IPS-18c (cell line): ENCODE data around the gene LRRC8B.
"Not testable (repeated sequence)": the region's sequence is repeated elsewhere in the genome, so short reads cannot be mapped to it uniquely, and the experiment has no call there.

Source experiments
- H3K4me3 ChIP-seq: 2 replicates; pipeline ENCODE4 v1.7.0; 2013; ENCODE audit warnings: low read depth, mild to moderate bottlenecking, low read length, moderate library complexity; ENCODE audit not compliant: insufficient read depth
- H3K9me3 ChIP-seq: one replicate; pipeline ENCODE4 v1.6.1; 2013; ENCODE audit warnings: mild to moderate bottlenecking, low read length, moderate library complexity; ENCODE audit not compliant: control insufficient read depth, insufficient read depth

LRRC8B gene

GRCh38 chr1:89539128-89539527 lies 14.5 kb downstream of the LRRC8B start:
- Histone ChIP-seq H3K4me3 (no peak overlapping the region), H3K9me3 (no peaks in the 10 kb centered on the region)

DNA sequence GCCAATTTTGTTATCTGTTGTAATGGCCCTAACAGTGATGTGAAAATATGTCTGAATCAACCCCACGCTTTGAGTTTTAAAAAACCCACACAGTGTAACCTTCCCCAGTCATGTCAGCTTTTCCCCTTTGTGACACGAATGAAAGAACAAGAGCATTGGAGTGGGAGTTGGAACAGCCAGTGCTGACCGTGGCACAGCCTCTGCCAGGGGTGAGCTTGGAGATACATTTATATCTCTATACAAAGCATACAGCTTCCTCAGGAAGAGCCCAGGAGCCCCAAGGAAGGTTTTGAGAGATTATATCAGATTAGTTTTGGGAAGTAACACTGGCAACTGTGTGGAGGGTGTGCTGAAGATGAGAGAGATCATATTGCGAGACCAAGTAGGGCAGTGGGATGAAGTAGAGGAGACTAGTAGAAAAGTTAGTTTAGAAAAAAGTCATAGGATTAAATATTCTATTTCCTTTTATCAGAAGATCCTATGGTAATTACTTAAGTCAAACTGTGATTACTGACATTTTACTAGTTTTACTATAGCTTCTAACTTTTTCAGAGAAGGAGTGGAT lies 15.9 kb downstream of the LRRC8B start:
- Histone ChIP-seq H3K4me3 (no peak overlapping the region), H3K9me3 (no peaks in the 10 kb centered on the region)

- H3K9me3 ChIP-seq, result no peaks in the 10 kb centered on the region
Measured at GRCh38 chr1:89542345-89542744, 17.7 kb downstream of the LRRC8B start.

GRCh38 chr1:89543632-89544031 lies 19.0 kb downstream of the LRRC8B start:
- not testable (repeated sequence) for H3K9me3 ChIP-seq, H3K4me3 ChIP-seq

More at GRCh38 chr1:89542345-89542744, 17.7 kb downstream of the LRRC8B start:
- H3K4me3 ChIP-seq, result no peak overlapping the region

- no peak overlapping the region for H3K4me3 ChIP-seq
- H3K9me3 ChIP-seq, result peaks cover 2% of the 10 kb centered on the region
Measured at GRCh38 chr1:89545264-89546038, 20.8 kb downstream of the LRRC8B start.

- H3K9me3 ChIP-seq, result peaks cover 2% of the 10 kb centered on the region
- no peak overlapping the region for H3K4me3 ChIP-seq
Measured at GRCh38 chr1:89546082-89546889, 21.7 kb downstream of the LRRC8B start.

DNA sequence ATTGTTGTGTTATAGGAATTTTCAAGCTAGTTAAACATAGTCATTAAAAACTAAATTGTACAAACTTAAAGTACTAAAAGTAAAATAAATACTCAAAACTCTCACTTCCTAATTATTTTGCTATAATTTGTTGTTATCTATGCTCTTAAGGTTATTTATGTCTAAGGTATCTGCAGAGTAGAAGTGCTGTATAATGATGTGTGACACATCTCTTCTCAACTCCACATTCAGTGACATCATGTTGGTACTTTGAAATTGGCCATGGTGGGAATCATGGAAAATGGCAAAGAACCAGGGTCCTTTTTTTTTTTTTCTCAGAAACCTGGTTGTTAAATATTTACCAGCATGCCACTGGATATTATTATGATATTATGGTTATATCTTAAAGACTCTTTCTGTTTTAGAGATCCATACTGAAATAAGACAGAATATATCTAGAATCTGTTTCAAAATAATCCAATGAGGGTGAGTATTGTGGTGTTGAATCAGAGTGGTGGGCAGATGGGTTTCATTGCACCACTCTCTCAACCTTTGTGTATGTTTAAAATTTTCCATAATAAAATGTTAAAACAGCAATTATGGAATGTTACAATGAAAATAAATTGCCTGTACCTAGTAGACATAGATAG lies 22.4 kb downstream of the LRRC8B start:
- H3K9me3 ChIP-seq, result peaks cover 2% of the 10 kb centered on the region
- no peak overlapping the region for H3K4me3 ChIP-seq

- Histone ChIP-seq H3K9me3 (peaks cover 2% of the 10 kb centered on the region), H3K4me3 (no peak overlapping the region)
Measured at GRCh38 chr1:89547563-89548116, 23.0 kb downstream of the LRRC8B start.

DNA sequence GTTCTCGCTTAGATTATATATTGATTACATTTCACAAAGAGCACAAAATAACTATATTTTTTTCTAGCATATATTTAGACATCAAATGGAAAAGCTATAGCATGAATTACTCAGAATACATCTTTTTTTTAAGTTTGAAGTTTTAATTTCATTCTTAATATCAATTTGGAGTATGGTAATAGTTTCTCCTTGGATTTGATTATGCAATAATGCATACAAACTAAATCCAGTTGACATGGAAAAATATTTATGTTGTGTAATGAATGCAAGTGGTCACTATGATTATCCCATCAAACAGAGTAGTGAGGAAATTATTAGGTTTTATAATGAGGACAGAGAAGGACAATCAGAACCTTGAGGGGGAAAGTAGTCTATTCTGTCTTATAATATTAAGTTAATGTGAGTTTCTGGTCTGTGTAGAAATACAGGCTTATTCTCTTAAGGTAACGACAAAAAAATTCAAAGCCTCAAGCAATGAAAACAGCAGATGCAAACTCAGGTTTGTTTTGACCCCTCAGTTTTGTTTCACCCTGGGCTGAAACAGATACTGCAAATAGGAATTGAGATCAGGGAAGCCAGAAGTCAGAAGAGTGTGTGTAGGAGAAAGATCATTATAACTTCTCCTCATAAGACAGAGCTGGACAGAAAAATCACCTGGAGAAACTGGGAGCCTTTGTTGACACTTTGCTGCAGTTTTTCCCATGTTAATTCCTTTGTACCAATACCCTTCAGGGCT lies 23.7 kb downstream of the LRRC8B start:
- peaks cover 2% of the 10 kb centered on the region for H3K9me3 ChIP-seq
- no peak overlapping the region for H3K4me3 ChIP-seq

DNA sequence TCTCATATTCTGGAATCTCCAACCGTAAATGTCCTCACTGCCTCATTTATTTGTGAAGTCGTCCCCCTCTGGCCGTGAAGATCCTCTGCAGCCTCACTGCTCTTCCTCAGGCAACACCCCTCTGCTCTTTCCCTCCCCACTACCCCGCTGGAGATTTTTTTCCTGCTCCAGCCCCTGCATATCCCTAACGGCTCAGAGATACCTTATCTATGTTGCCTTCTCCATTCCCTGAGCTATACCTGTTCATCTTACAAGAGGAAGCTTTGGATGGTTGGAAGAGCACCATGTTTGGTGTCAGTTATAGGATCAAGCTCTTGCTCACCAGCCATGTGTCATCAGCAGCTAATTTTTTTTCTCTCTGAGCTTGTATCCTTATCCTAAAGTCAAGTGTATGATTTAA lies 26.4 kb downstream of the LRRC8B start:
- Histone ChIP-seq H3K9me3 (peaks cover 2% of the 10 kb centered on the region), H3K4me3 (no peak overlapping the region)

DNA sequence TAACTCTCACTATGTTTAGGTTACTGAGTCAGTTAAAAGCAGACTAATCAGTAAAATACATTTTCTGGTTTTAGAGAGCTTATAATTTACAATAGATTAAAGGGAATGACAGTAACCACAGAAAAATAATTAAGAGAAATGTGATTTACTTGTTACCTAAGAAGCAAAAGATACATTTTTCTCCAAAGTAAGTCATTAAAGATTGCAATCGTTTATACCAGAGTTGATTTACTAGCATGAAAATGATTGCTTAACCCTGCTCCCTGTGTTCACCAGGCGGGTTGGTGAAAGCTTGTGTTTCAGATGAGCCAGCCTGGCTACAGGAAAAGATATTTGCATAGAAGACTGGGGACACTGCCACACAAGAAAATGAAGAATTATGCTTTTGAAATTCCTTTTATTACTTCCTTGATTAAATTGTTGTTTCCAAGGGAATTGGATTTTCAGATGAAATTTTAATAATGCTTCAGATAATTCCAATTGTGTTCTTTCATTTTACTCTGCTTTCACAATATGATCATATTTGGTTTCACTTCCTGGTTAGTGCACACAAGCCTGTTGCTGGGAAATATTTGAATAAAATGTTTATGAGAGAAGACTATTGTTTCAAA lies 27.9 kb downstream of the LRRC8B start:
- no peak overlapping the region for H3K4me3 ChIP-seq
- H3K9me3 ChIP-seq, result peaks cover 2% of the 10 kb centered on the region

GRCh38 chr1:89553157-89553556 lies 28.5 kb downstream of the LRRC8B start:
- Histone ChIP-seq H3K9me3 (peaks cover 2% of the 10 kb centered on the region), H3K4me3 (no peak overlapping the region)

GRCh38 chr1:89555550-89555949 lies 30.9 kb downstream of the LRRC8B start:
- no peak overlapping the region for H3K4me3 ChIP-seq

DNA sequence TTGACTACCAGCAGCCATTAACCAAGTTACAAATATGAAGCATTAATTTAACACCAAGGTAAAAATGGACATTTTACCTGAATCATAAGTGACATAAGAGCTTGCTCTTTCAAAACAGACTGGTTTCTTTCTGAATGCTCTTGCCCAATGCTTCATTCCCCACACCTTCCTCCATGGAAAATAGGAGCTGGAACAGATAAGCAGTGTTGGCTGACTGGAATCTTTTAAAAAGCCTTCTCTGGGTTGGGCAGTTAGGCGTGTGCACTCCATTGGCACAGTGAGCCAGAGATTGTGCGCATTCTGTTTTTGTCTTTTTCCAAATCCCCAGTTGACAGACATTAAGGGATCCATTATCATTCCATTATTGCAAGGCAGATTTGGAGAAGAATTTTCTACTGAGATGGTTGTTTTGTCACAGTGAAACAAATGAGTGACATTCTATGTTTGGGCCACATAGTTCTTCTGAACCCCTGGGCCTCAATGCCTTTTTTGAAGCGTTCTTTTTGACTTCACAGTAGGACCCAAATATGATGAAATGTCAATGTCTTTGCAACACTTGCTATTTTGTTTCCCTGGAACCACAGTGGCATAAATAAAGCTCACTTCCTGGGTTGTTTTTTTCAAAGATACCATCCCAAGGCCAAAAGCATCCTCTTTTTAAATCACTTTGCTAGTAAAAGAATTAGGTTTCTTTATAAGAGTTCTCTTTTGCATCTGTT lies 32.3 kb downstream of the LRRC8B start:
- Histone ChIP-seq H3K9me3 (no peaks in the 10 kb centered on the region), H3K4me3 (no peak overlapping the region)

More at GRCh38 chr1:89555550-89555949, 30.9 kb downstream of the LRRC8B start:
- H3K9me3 ChIP-seq, result no peaks in the 10 kb centered on the region

- no peak overlapping the region for H3K4me3 ChIP-seq
- H3K9me3 ChIP-seq, result no peaks in the 10 kb centered on the region
Measured at GRCh38 chr1:89557445-89557825, 32.8 kb downstream of the LRRC8B start.

GRCh38 chr1:89557956-89558355 lies 33.3 kb downstream of the LRRC8B start:
- H3K9me3 ChIP-seq, result no peaks in the 10 kb centered on the region
- no peak overlapping the region for H3K4me3 ChIP-seq
